SU-DHL-6 (cell line): ENCODE measurements around the gene NOL7.

Source experiments
- H2AFZ ChIP-seq: fragments of 200-600 bp; sonication (generic); 2 replicates; pipeline ENCODE4 v1.6.1; 2014; ENCODE audit warnings: low read depth, mild to moderate bottlenecking, moderate library complexity, mixed read lengths, antibody characterized with exemption, low read length; ENCODE audit not compliant: severe bottlenecking
- H3F3A ChIP-seq: fragments of 200-600 bp; shearing (Covaris generic); 2 replicates; pipeline ENCODE4 v1.6.0; 2016; ENCODE audit warnings: antibody characterized with exemption, mild to moderate bottlenecking; ENCODE audit not compliant: insufficient read depth
- H3K27ac ChIP-seq: fragments of 200-600 bp; sonication (generic); 2 replicates; pipeline ENCODE4 v1.5.1; 2016; ENCODE audit warnings: low read depth, mild to moderate bottlenecking, low read length, moderate library complexity, mixed read lengths
- H3K27me3 ChIP-seq: fragments of 200-600 bp; sonication (generic), shearing (Covaris generic); 2 replicates; pipeline ENCODE4 v1.6.0; 2014; ENCODE audit warnings: mild to moderate bottlenecking, low read length
- H3K36me3 ChIP-seq: fragments of 200-600 bp; sonication (generic); 2 replicates; pipeline ENCODE4 v1.6.1; 2014; ENCODE audit warnings: mild to moderate bottlenecking, low read length, mixed read lengths
- H3K4me2 ChIP-seq: fragments of 300-600, 200-600 bp; shearing (Covaris generic), sonication (generic); 2 replicates; pipeline ENCODE4 v1.6.0; 2014; ENCODE audit warnings: low read length, low read depth, mild to moderate bottlenecking; ENCODE audit not compliant: poor library complexity, severe bottlenecking
- H3K4me3 ChIP-seq: fragments of 200-600 bp; sonication (generic); 2 replicates; pipeline ENCODE4 v1.5.1; 2014; ENCODE audit warnings: antibody characterized with exemption, low read length, mild to moderate bottlenecking, mixed read lengths; ENCODE audit not compliant: insufficient read depth, poor library complexity, severe bottlenecking
- H3K79me2 ChIP-seq: fragments of 200-600 bp; sonication (generic); 2 replicates; pipeline ENCODE4 v1.6.1; 2014; ENCODE audit warnings: mild to moderate bottlenecking, low read length, moderate library complexity; ENCODE audit not compliant: insufficient read depth
- H3K9ac ChIP-seq: fragments of 200-600 bp; sonication (generic); 2 replicates; pipeline ENCODE4 v1.7.0; 2014; ENCODE audit warnings: mild to moderate bottlenecking, low read length
- H3K9me2 ChIP-seq: fragments of 200-600 bp; sonication (generic); replicated peaks from 2 replicates; pipeline ENCODE4 v1.6.1; 2014; ENCODE audit warnings: low read length; ENCODE audit not compliant: insufficient read depth
- H3K9me3 ChIP-seq: fragments of 200-600 bp; sonication (generic); 2 replicates; pipeline ENCODE4 v1.6.1; 2014; ENCODE audit warnings: low read length, mixed read lengths; ENCODE audit not compliant: insufficient read depth
- H4K20me1 ChIP-seq: fragments of 200-600 bp; sonication (generic); 2 replicates; pipeline ENCODE4 v1.6.1; 2014; ENCODE audit warnings: low read depth, mild to moderate bottlenecking, antibody characterized with exemption, low read length, moderate library complexity, mixed read lengths
- EZH2phosphoT487 ChIP-seq: fragments of 200-600 bp; sonication (generic), shearing (Covaris generic); conservative IDR thresholded peaks from 2 replicates; pipeline ENCODE4 v1.6.1; 2018; ENCODE audit warnings: mild to moderate bottlenecking, antibody characterized with exemption, low read length, moderate library complexity, mixed read lengths
- TF ChIP-seq, protein P1 (sequence below): fragments of 200-600 bp; sonication (generic); IDR thresholded peaks from one replicate; pipeline ENCODE4 v1.5.1; 2017; ENCODE audit warnings: antibody characterized with exemption, mild to moderate bottlenecking, low read length, moderate library complexity; ENCODE audit not compliant: insufficient read depth, poor library complexity, severe bottlenecking

The NOL7 gene

DNA sequence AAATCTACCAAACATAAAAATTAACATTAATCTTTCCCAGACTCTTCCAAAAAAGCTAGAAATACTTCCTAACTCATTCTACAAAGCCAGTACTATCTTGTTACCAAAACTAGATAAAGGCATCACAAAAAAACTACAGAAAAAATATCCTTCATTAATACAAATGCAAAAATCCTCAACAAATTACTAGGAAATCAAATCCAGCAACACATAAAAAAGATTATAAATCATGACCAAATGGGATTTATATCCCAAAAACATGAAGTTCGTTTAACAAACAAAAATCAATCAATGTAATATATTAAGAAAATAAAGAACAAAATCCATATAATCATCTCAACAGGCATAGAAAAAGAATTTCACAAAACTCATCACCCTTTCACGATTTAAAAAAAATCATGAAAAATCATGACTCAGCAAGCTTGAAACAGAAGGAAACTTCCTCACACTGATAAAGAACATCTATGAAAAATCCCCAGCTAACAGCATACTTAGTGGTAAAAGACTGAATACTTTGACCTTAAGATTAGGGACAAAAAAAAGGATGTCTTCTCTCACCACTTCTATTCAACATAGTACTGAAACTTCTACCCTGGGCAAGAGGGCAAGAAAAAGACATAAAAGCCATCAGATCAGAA is 53.3 kb downstream of the NOL7 start:
- H3K4me3 ChIP-seq = no peak overlapping the region
- no peak for TF ChIP-seq EZH2phosphoT487
- TF ChIP-seq, protein P1, sequence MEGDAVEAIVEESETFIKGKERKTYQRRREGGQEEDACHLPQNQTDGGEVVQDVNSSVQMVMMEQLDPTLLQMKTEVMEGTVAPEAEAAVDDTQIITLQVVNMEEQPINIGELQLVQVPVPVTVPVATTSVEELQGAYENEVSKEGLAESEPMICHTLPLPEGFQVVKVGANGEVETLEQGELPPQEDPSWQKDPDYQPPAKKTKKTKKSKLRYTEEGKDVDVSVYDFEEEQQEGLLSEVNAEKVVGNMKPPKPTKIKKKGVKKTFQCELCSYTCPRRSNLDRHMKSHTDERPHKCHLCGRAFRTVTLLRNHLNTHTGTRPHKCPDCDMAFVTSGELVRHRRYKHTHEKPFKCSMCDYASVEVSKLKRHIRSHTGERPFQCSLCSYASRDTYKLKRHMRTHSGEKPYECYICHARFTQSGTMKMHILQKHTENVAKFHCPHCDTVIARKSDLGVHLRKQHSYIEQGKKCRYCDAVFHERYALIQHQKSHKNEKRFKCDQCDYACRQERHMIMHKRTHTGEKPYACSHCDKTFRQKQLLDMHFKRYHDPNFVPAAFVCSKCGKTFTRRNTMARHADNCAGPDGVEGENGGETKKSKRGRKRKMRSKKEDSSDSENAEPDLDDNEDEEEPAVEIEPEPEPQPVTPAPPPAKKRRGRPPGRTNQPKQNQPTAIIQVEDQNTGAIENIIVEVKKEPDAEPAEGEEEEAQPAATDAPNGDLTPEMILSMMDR = no peak
- no peak overlapping the region for H3K27ac ChIP-seq
- H3K9me2 ChIP-seq = no peaks in the 10 kb centered on the region
- no peak overlapping the region for H3K4me2 ChIP-seq
- H3K36me3 ChIP-seq = peaks cover 15% of the 10 kb centered on the region
- H4K20me1 ChIP-seq = peaks cover 68% of the 10 kb centered on the region
- H2AFZ ChIP-seq = no peak overlapping the region
- H3K27me3 ChIP-seq = no peaks in the 10 kb centered on the region
- H3K9me3 ChIP-seq = no peaks in the 10 kb centered on the region
- H3K9ac ChIP-seq = no peak overlapping the region
- H3K79me2 ChIP-seq = peaks cover 98% of the 10 kb centered on the region
- H3F3A ChIP-seq = peaks cover 3% of the 10 kb centered on the region

GRCh38 chr6:13669476-13669875 is 54.3 kb downstream of the NOL7 start:
- Histone ChIP-seq H3K9ac (no peak overlapping the region), H3K9me2 (no peaks in the 10 kb centered on the region), H4K20me1 (peaks cover 65% of the 10 kb centered on the region), H3K36me3 (peaks cover 15% of the 10 kb centered on the region), H3K9me3 (no peaks in the 10 kb centered on the region), H3K4me3 (no peak overlapping the region), H3F3A (peaks cover 3% of the 10 kb centered on the region; the same call in 1 of the 2 replicates), H2AFZ (no peak overlapping the region), H3K27me3 (no peaks in the 10 kb centered on the region), H3K79me2 (peaks cover 98% of the 10 kb centered on the region), H3K27ac (no peak overlapping the region), H3K4me2 (no peak overlapping the region)
- no peak for TF ChIP-seq EZH2phosphoT487
- TF ChIP-seq, protein P1 = no peak
